ENCODE measurements around the gene CCDC92B.
"Not testable (repeated sequence)": the region's sequence is repeated elsewhere in the genome, so short reads cannot be mapped to it uniquely, and the experiment has no call there.

Gene CCDC92B

DNA sequence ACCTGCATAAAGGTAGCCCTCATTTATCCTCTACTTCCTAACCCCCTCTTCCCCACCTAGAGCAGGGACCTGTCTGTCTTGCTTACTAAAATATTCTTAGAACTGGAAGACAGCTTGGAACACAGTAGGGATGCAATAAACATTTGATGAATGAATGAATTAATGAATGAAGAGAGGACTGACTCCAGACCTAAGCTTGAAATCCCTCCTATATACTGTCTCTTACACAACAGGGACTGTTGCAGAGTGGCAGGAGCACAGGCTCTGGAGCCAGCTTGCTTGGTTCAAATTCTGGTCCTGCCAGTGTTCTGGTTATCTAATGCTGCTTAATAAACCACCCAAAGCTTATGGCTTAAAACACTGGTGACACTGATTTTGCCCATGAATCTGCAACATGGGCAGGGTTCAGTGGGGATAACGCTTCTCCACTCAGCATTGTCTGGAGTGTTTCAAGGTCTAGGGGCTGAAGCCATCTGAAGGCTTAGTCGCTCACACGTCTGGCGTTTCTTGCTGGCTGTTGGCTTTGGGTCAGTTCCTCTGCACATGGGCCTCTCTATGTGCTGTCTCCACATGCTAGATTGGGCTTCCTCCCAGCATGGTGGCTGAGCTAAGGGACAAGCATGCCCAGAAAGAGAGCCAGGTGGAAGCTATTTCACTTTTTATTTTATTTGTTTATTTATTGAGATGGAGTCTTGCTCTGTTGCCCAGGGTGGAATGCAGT is 34.0 kb upstream of the CCDC92B start:
- TF ChIP-seq, protein P1, sequence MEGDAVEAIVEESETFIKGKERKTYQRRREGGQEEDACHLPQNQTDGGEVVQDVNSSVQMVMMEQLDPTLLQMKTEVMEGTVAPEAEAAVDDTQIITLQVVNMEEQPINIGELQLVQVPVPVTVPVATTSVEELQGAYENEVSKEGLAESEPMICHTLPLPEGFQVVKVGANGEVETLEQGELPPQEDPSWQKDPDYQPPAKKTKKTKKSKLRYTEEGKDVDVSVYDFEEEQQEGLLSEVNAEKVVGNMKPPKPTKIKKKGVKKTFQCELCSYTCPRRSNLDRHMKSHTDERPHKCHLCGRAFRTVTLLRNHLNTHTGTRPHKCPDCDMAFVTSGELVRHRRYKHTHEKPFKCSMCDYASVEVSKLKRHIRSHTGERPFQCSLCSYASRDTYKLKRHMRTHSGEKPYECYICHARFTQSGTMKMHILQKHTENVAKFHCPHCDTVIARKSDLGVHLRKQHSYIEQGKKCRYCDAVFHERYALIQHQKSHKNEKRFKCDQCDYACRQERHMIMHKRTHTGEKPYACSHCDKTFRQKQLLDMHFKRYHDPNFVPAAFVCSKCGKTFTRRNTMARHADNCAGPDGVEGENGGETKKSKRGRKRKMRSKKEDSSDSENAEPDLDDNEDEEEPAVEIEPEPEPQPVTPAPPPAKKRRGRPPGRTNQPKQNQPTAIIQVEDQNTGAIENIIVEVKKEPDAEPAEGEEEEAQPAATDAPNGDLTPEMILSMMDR (IDR thresholded peaks at IDR 0.05; ENCODE audit: low read depth, low read length), result no peak
- no peak for DNase-seq (ENCODE audit: extremely low read depth, low read depth)

DNA sequence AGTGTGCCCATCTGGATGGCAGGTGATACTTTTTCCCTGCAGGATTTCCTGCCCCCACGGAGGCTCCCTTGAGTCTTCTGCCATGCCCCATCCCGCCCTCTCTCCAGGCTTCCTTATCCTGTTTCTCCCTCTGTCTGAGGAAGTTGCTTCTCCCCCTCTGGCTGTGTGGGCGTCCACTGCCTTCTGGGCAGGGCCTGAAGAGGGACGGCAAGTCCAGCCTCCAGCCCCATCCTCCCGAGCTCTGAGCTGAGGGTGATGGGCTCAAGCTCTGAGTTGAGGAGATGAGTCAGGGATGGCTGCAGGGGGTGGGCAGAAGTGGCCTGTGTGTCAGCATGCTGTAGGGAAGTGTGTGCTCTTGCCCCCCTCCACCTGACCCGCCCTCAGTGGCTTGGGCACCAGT is 32.6 kb upstream of the CCDC92B start:
- TF ChIP-seq, protein P1 (IDR thresholded peaks at IDR 0.05; ENCODE audit: low read depth, low read length), result no peak
- no peak for DNase-seq (ENCODE audit: extremely low read depth, low read depth)

DNA sequence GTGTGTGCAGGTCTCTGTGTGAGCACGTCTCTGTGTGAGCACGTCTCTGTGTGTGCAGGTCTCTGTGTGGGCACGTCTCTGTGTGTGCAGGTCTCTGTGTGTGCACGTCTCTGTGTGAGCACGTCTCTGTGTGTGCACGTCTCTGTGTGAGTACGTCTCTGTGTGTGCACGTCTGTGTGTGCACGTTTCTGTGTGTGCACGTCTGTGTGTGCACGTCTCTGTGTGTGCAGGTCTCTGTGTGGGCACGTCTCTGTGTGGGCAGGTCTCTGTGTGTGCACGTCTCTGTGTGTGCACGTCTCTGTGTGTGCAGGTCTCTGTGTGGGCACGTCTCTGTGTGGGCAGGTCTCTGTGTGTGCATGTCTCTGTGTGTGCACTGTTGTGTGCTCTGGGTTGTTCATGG is 32.1 kb upstream of the CCDC92B start:
- not testable (repeated sequence) for DNase-seq (ENCODE audit: extremely low read depth, low read depth)

DNA sequence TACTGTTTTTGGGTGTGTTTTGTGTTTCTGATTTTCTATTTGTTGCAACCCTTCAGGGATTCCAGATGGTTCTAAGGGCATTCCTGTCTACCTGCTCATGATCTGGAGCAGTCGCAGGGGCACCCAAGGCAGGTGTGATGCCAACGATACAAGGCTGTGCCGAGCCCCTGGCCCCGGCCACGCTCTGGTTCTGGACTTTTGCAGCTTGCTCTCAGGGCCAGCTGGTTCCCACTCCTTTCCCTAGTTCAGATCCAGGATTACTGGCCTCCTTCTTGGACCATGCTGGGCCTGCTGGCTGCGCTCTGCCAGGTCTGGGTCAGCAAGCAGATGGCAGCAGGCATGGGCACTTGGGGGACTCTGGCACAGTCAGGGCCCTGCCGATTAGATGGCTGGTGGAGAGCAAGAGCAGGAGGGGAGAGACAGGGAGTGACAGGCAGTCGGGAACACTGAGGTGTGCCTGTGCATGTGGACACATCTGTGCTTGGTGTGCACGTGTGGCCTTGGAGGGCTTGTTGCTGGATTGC is 31.5 kb upstream of the CCDC92B start:
- DNase-seq (ENCODE audit: extremely low read depth, low read depth), result no peak
- TF ChIP-seq, protein P1 (IDR thresholded peaks at IDR 0.05; ENCODE audit: low read depth, low read length), result no peak

DNA sequence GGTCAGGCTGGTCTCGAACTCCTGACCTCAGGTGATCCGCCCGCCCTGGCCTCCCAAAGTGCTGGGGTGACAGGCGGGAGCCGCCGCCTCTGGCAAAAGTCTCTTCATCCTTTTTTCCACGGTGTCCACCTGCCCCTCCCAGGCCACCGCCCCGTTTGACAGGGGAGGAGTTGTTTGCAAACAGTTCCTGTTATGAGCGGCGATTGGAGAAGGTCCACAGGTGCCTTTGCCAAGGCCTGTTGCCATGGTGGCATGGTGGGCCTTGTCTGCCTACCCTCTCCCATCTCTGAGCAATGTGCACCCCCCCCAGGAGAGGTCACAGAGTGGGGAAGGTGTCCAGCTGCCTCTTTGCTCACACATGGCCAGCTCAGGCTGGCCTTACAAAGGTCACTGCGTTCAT is 30.8 kb upstream of the CCDC92B start:
- TF ChIP-seq, protein P1 (IDR thresholded peaks at IDR 0.05; ENCODE audit: low read depth, low read length), result no peak
- DNase-seq (ENCODE audit: extremely low read depth, low read depth), result no peak

DNA sequence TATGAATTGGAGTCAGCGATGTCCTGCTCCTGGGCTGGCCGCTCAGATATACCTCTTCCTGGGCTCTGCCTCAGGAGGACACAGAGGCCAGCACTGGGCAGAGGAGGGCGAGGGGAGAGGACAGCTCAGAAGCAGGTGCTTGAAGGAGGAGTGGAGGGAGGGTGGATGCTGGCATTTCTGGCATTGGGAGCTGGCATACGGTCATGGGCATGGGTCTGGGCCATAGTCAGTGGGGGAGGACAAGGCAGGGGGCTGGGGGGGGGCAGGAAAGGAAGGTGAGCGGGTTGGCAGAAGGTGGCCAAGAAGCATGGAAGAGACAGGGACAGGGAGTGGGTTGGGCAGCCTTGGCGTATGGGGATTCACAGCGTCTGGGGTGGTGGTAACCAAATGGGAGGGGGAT is 30.1 kb upstream of the CCDC92B start:
- no peak for DNase-seq (ENCODE audit: extremely low read depth, low read depth)
- TF ChIP-seq, protein P1 (IDR thresholded peaks at IDR 0.05; ENCODE audit: low read depth, low read length), result no peak

DNA sequence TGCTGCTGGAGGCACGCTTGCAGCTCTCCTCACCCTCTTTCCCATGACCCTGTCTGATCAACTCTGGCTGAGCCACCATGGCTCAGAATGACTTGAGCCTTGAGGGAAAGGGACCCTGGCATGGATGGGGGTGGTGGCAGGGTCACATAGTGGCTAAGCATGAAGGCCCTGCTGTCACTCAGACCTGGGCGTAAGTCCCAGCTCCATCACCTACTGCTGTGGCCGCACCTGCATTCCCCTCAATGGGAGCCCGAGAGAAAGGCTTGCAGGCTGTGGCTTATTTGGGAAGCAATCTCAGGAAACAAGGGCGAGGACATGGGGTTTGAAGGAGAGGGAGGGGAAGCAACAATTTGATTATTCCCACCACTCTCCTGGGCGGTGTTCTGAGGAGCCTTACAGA is 29.0 kb upstream of the CCDC92B start:
- TF ChIP-seq, protein P1 (IDR thresholded peaks at IDR 0.05; ENCODE audit: low read depth, low read length), result no peak
- DNase-seq (ENCODE audit: extremely low read depth, low read depth), result no peak
